Lower leg skin (tissue), 3 donors: Measurements from ENCODE around the gene PATE4.

Source experiments
- CTCF ChIP-seq, 3 donors: fragments of 450-650 bp; IDR thresholded peaks; one replicate each; pipeline ENCODE4 v1.5.1; 2016; ENCODE audit warnings: antibody characterized with exemption in 3 of 3, mild to moderate bottlenecking in 3 of 3, moderate library complexity in 2 of 3
- POLR2A ChIP-seq, 2 donors: fragments of 450-650 bp; IDR thresholded peaks; one replicate each; pipeline ENCODE4 v1.6.1; 2016 to 2017; ENCODE audit warnings: antibody characterized with exemption in 2 of 2, mild to moderate bottlenecking in 1 of 2, moderate library complexity in 1 of 2

GRCh38 chr11:125784678-125785077, 48.4 kb upstream of the PATE4 start:
- TF ChIP-seq CTCF (IDR thresholded peaks at IDR 0.05) (no peak), POLR2A (IDR thresholded peaks at IDR 0.05) (no peak)
